HepG2 (cell line): ENCODE data around the gene TSTD1. TPM values are rescaled to one million over a fixed set of nuclear protein-coding genes. Genes with fewer than 3 reads are reported as not detected.

Source experiments
- ATF1 ChIP-seq: IDR thresholded peaks from 2 replicates; pipeline ENCODE4 v1.6.1; 2016; ENCODE audit warnings: mild to moderate bottlenecking, control low read depth
- ATRX ChIP-seq: sonication (generic); formaldehyde crosslinking; IDR thresholded peaks from 2 replicates; pipeline ENCODE4 v1.4.0; 2020; ENCODE audit warnings: missing genetic modification reagents, borderline replicate concordance
- BRD4 ChIP-seq: sonication (generic); formaldehyde crosslinking; IDR thresholded peaks from 2 replicates; pipeline ENCODE4 v1.4.0; 2020; ENCODE audit warnings: missing genetic modification reagents
- CEBPG ChIP-seq: IDR thresholded peaks from 2 replicates; pipeline ENCODE4 v1.6.1; 2016
- CENPX ChIP-seq: sonication (generic); formaldehyde crosslinking; IDR thresholded peaks from 2 replicates; pipeline ENCODE4 v1.9.0; 2021; ENCODE audit warnings: mild to moderate bottlenecking, missing genetic modification reagents, moderate library complexity
- CHCHD3 ChIP-seq: sonication (generic); formaldehyde crosslinking; IDR thresholded peaks from 2 replicates; pipeline ENCODE4 v1.8.0; 2022; ENCODE audit warnings: mild to moderate bottlenecking, missing genetic modification reagents, moderate library complexity
- NBN ChIP-seq: fragments of 450-650 bp; conservative IDR thresholded peaks from 2 replicates; pipeline ENCODE4 v1.6.1; 2017
- PHF20 ChIP-seq: sonication (generic); formaldehyde crosslinking; IDR thresholded peaks from 2 replicates; pipeline ENCODE4 v1.5.0; 2020; ENCODE audit warnings: mild to moderate bottlenecking, missing genetic modification reagents
- PPARG ChIP-seq: conservative IDR thresholded peaks from 2 replicates; pipeline ENCODE4 v1.6.1; 2016; ENCODE audit warnings: missing biosample characterization, missing genetic modification reagents
- RXRB ChIP-seq: IDR thresholded peaks from 2 replicates; pipeline ENCODE4 v1.6.1; 2016; ENCODE audit warnings: borderline replicate concordance, missing genetic modification reagents, missing compliant biosample characterization
- YEATS4 ChIP-seq: sonication (generic); formaldehyde crosslinking; IDR thresholded peaks from 2 replicates; pipeline ENCODE4 v1.4.0; 2020; ENCODE audit warnings: missing genetic modification reagents, borderline replicate concordance
- ZMAT3 ChIP-seq: sonication (generic); formaldehyde crosslinking; conservative IDR thresholded peaks from 2 replicates; pipeline ENCODE4 v1.7.0; 2021; ENCODE audit warnings: missing genetic modification reagents
- ZNF124 ChIP-seq: sonication (generic); formaldehyde crosslinking; IDR thresholded peaks from 2 replicates; pipeline ENCODE4 v1.4.0; 2020; ENCODE audit warnings: missing genetic modification reagents
- ZNF24 ChIP-seq: fragments of 450-650 bp; IDR thresholded peaks from 2 replicates; pipeline ENCODE4 v1.6.1; 2017; ENCODE audit warnings: antibody characterized with exemption, mild to moderate bottlenecking
- ZNF33B ChIP-seq: sonication (generic); formaldehyde crosslinking; IDR thresholded peaks from 2 replicates; pipeline ENCODE4 v1.5.1; 2020; ENCODE audit warnings: mild to moderate bottlenecking, missing genetic modification reagents
- ZNF350 ChIP-seq: sonication (generic); formaldehyde crosslinking; IDR thresholded peaks from 2 replicates; pipeline ENCODE4 v1.4.0; 2020; ENCODE audit warnings: mild to moderate bottlenecking, low read depth, missing genetic modification reagents, borderline replicate concordance
- ZNF776 ChIP-seq: sonication (generic); formaldehyde crosslinking; IDR thresholded peaks from 2 replicates; pipeline ENCODE4 v1.4.0; 2020; ENCODE audit warnings: mild to moderate bottlenecking, missing genetic modification reagents
- ZNF800 ChIP-seq: sonication (generic); formaldehyde crosslinking; IDR thresholded peaks from 2 replicates; pipeline ENCODE4 v1.4.0; 2020; ENCODE audit warnings: missing genetic modification reagents
- polyA plus RNA-seq, 8 experiments: library from polyadenylated mRNA; depleted of rRNA in 3 of 8; stranded (reverse) in 7 of 8; unstranded in 1 of 8; fragments of >200 nt; fragmentation: Illumina TruSeq in 4 of 8; extraction: Trizol in 4 of 8; gene quantifications; 2 replicates each; pipeline versions ENCODE4 v1.2.1 to v1.2.3, GENCODE V29; 2011 to 2016; ENCODE audit warnings: low read depth in 4 of 8, missing spikeins in 1 of 8, mixed read lengths in 1 of 8; ENCODE audit not compliant: insufficient read depth in 1 of 8
- total RNA-seq, 5 experiments: library from RNA; depleted of rRNA; stranded (reverse); fragments of >200 nt; fragmentation: Illumina TruSeq; extraction: Trizol; gene quantifications; 2 replicates each; pipeline ENCODE4 v1.2.3, GENCODE V29; 2016; ENCODE audit warnings: low read depth in 1 of 5
- TF ChIP-seq, protein P1 (sequence below), 2 experiments: sonication (generic) in 1 of 2; formaldehyde crosslinking in 1 of 2; IDR thresholded peaks; 2 replicates each; pipeline versions ENCODE4 v1.5.1 to v1.6.1; 2011 to 2020; ENCODE audit warnings: borderline replicate concordance in 1 of 2, low read depth in 1 of 2, low read length in 1 of 2, mild to moderate bottlenecking in 1 of 2, missing genetic modification reagents in 1 of 2, moderate library complexity in 1 of 2
- TF ChIP-seq, protein P2 (sequence below): sonication (generic); formaldehyde crosslinking; IDR thresholded peaks from 2 replicates; pipeline ENCODE4 v1.8.0; 2022; ENCODE audit warnings: mild to moderate bottlenecking, missing genetic modification reagents, moderate library complexity
- TF ChIP-seq, protein P3 (sequence below): sonication (generic); formaldehyde crosslinking; IDR thresholded peaks from 2 replicates; pipeline ENCODE4 v1.4.0; 2020; ENCODE audit warnings: missing genetic modification reagents

TSTD1 gene
- total and polyA plus RNA-seq, 2 of the 13 experiments (the other 11 are each of a cell fraction or from before 2014, with no cell fraction given) = 0.15 to 0.31 TPM

GRCh38 chr1:161013488-161014230, 25.1 kb downstream of the TSTD1 start (continued):
- TF ChIP-seq, protein P1, sequence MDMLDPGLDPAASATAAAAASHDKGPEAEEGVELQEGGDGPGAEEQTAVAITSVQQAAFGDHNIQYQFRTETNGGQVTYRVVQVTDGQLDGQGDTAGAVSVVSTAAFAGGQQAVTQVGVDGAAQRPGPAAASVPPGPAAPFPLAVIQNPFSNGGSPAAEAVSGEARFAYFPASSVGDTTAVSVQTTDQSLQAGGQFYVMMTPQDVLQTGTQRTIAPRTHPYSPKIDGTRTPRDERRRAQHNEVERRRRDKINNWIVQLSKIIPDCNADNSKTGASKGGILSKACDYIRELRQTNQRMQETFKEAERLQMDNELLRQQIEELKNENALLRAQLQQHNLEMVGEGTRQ (IDR thresholded peaks at IDR 0.05; ENCODE audit: low read depth, low read length) = no peak
- TF ChIP-seq, protein P1 (CRISPR knock-in tag; IDR thresholded peaks at IDR 0.05; ENCODE audit: borderline replicate concordance) = 0 out of 2 replicates have a peak, but pooled peaks have one; percentile 20
- TF ChIP-seq RXRB (CRISPR knock-in tag) (peak; percentile 89), ATF1 (CRISPR knock-in tag) (peak; percentile 84), BRD4 (CRISPR knock-in tag) (peak; percentile 67; the same call in 1 of the 2 replicates), YEATS4 (CRISPR knock-in tag) (peak; percentile 83), ZNF350 (peak; percentile 86), ZNF33B (CRISPR knock-in tag) (no peak; the same call in 1 of the 2 replicates), CHCHD3 (CRISPR knock-in tag) (no peak), NBN (no peak), PPARG (CRISPR knock-in tag) (peak; percentile 64), ZMAT3 (CRISPR knock-in tag) (peak; percentile 58), ZNF776 (CRISPR knock-in tag) (no peak), CEBPG (CRISPR knock-in tag) (peak; percentile 97), PHF20 (CRISPR knock-in tag) (peak; percentile 72), ATRX (CRISPR knock-in tag) (no peak), ZNF24 (no peak), ZNF124 (peak; percentile 96), ZNF800 (CRISPR knock-in tag) (peak; percentile 74; the same call in 1 of the 2 replicates), CENPX (CRISPR knock-in tag) (no peak)
- TF ChIP-seq, protein P2, sequence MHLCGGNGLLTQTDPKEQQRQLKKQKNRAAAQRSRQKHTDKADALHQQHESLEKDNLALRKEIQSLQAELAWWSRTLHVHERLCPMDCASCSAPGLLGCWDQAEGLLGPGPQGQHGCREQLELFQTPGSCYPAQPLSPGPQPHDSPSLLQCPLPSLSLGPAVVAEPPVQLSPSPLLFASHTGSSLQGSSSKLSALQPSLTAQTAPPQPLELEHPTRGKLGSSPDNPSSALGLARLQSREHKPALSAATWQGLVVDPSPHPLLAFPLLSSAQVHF (CRISPR knock-in tag) = no peak
- TF ChIP-seq, protein P3, sequence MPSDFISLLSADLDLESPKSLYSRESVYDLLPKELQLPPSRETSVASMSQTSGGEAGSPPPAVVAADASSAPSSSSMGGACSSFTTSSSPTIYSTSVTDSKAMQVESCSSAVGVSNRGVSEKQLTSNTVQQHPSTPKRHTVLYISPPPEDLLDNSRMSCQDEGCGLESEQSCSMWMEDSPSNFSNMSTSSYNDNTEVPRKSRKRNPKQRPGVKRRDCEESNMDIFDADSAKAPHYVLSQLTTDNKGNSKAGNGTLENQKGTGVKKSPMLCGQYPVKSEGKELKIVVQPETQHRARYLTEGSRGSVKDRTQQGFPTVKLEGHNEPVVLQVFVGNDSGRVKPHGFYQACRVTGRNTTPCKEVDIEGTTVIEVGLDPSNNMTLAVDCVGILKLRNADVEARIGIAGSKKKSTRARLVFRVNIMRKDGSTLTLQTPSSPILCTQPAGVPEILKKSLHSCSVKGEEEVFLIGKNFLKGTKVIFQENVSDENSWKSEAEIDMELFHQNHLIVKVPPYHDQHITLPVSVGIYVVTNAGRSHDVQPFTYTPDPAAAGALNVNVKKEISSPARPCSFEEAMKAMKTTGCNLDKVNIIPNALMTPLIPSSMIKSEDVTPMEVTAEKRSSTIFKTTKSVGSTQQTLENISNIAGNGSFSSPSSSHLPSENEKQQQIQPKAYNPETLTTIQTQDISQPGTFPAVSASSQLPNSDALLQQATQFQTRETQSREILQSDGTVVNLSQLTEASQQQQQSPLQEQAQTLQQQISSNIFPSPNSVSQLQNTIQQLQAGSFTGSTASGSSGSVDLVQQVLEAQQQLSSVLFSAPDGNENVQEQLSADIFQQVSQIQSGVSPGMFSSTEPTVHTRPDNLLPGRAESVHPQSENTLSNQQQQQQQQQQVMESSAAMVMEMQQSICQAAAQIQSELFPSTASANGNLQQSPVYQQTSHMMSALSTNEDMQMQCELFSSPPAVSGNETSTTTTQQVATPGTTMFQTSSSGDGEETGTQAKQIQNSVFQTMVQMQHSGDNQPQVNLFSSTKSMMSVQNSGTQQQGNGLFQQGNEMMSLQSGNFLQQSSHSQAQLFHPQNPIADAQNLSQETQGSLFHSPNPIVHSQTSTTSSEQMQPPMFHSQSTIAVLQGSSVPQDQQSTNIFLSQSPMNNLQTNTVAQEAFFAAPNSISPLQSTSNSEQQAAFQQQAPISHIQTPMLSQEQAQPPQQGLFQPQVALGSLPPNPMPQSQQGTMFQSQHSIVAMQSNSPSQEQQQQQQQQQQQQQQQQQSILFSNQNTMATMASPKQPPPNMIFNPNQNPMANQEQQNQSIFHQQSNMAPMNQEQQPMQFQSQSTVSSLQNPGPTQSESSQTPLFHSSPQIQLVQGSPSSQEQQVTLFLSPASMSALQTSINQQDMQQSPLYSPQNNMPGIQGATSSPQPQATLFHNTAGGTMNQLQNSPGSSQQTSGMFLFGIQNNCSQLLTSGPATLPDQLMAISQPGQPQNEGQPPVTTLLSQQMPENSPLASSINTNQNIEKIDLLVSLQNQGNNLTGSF (CRISPR knock-in tag) = no peak
